ENCODE data around the gene ZNF771.
"Not testable (repeated sequence)": the region's sequence is repeated elsewhere in the genome, so short reads cannot be mapped to it uniquely, and the experiment has no call there.

ZNF771 gene

GRCh38 chr16:30376461-30376902 is 30.9 kb upstream of the ZNF771 start:
- DNase-seq, result no peak

- DNase-seq, result peak in 1 of 2 donors; percentile 67
Observed at GRCh38 chr16:30377050-30377811, 30.2 kb upstream of the ZNF771 start.

GRCh38 chr16:30377812-30378235 is 29.6 kb upstream of the ZNF771 start:
- peak in 1 of 2 donors; percentile 67 for DNase-seq

GRCh38 chr16:30378236-30379157 is 28.9 kb upstream of the ZNF771 start:
- peak; percentile 96 to 98 for DNase-seq

GRCh38 chr16:30379158-30379783 is 28.1 kb upstream of the ZNF771 start:
- DNase-seq, result no peak

GRCh38 chr16:30380072-30380802 is 27.2 kb upstream of the ZNF771 start:
- no peak for DNase-seq

- no peak for DNase-seq
Observed at GRCh38 chr16:30380803-30381208, 26.6 kb upstream of the ZNF771 start.

- DNase-seq, result no peak
Observed at GRCh38 chr16:30381291-30382041, 25.9 kb upstream of the ZNF771 start.

GRCh38 chr16:30382111-30382881 is 25.1 kb upstream of the ZNF771 start, which contains the start of gene SEPTIN1:
Gene SEPTIN1 (minus strand): TSS chr16:30382561. CDS start chr16:30382542, 19 bp downstream.
- no peak for DNase-seq

- DNase-seq, result no peak
Observed at GRCh38 chr16:30383521-30383920, 23.9 kb upstream of the ZNF771 start.

- DNase-seq, result no peak
Observed at GRCh38 chr16:30394592-30395154, 12.7 kb upstream of the ZNF771 start.

- DNase-seq, result peak in 1 of 2 donors; percentile 48
Observed at GRCh38 chr16:30395155-30395991, 12.0 kb upstream of the ZNF771 start, which contains the start of gene ZNF48. Gene ZNF48 (plus strand): TSS chr16:30395420. CDS start chr16:30395795, 375 bp downstream.

GRCh38 chr16:30395992-30396585 is 11.3 kb upstream of the ZNF771 start:
- no peak for DNase-seq

- DNase-seq, result not testable (repeated sequence)
Observed at GRCh38 chr16:30396627-30397026, 10.8 kb upstream of the ZNF771 start.

- no peak for DNase-seq
Observed at GRCh38 chr16:30397056-30397455, 10.3 kb upstream of the ZNF771 start.

- no peak for DNase-seq
Observed at GRCh38 chr16:30397776-30398660, 9.4 kb upstream of the ZNF771 start.

GRCh38 chr16:30398661-30399434 is 8.6 kb upstream of the ZNF771 start:
- no peak for DNase-seq

Data from inflammatory macrophage treated with lipopolysaccharide for 1 hour (primary cell).